HepG2 (cell line): ENCODE results near the gene ANKS3. TPM values are rescaled to one million over a fixed set of nuclear protein-coding genes. Genes with fewer than 3 reads are reported as not detected.
A peak's percentile ranks its signal among the peaks of the same experiment; 100 is the strongest.

Experiments
- CEBPB ChIP-seq: IDR thresholded peaks from 2 replicates; pipeline ENCODE4 v1.6.1; 2011; ENCODE audit warnings: low read depth, low read length, improper control_type of control experiment, borderline replicate concordance
- CREB1 ChIP-seq, 2 experiments: fragments of 450-650 bp in 1 of 2; IDR thresholded peaks; 2 replicates each; pipeline ENCODE4 v1.6.1; 2016 to 2017; ENCODE audit warnings: control low read depth in 1 of 2, mild to moderate bottlenecking in 1 of 2, missing compliant biosample characterization in 1 of 2, missing genetic modification characterization in 1 of 2
- ERF ChIP-seq: IDR thresholded peaks from 2 replicates; pipeline ENCODE4 v1.6.1; 2018; ENCODE audit warnings: missing biosample characterization, missing genetic modification reagents
- GLI4 ChIP-seq: sonication (generic); formaldehyde crosslinking; IDR thresholded peaks from 2 replicates; pipeline ENCODE4 v1.5.1; 2020; ENCODE audit warnings: missing genetic modification reagents, mild to moderate bottlenecking, moderate library complexity, borderline replicate concordance
- HNRNPUL1 ChIP-seq: fragments of 200-400 bp; formaldehyde crosslinking; IDR thresholded peaks from 2 replicates; pipeline ENCODE4 v1.6.1; 2017; ENCODE audit warnings: low read depth, mild to moderate bottlenecking, low read length, moderate library complexity
- ISX ChIP-seq: sonication (generic); formaldehyde crosslinking; conservative IDR thresholded peaks from 2 replicates; pipeline ENCODE4 v1.5.0; 2020; ENCODE audit warnings: missing genetic modification reagents
- LRRFIP1 ChIP-seq: sonication (generic); formaldehyde crosslinking; conservative IDR thresholded peaks from 2 replicates; pipeline ENCODE4 v1.4.0; 2020; ENCODE audit warnings: missing genetic modification reagents
- MAFF ChIP-seq: IDR thresholded peaks from 2 replicates; pipeline ENCODE4 v1.6.1; 2011; ENCODE audit warnings: low read depth, low read length, improper control_type of control experiment
- MIXL1 ChIP-seq: IDR thresholded peaks from 2 replicates; pipeline ENCODE4 v1.6.1; 2016
- NRL ChIP-seq: sonication (generic); formaldehyde crosslinking; IDR thresholded peaks from 2 replicates; pipeline ENCODE4 v1.5.0; 2020; ENCODE audit warnings: missing genetic modification reagents, mild to moderate bottlenecking, moderate library complexity, borderline replicate concordance
- RBM22 ChIP-seq: fragments of 200-400 bp; formaldehyde crosslinking; optimal IDR thresholded peaks from 2 replicates; pipeline ENCODE3; 2017; ENCODE audit warnings: mild to moderate bottlenecking, low read length, moderate library complexity
- RELA ChIP-seq: sonication (generic); formaldehyde crosslinking; IDR thresholded peaks from 2 replicates; pipeline ENCODE4 v1.4.0; 2020; ENCODE audit warnings: missing genetic modification reagents
- REPIN1 ChIP-seq: sonication (generic); formaldehyde crosslinking; IDR thresholded peaks from 2 replicates; pipeline ENCODE4 v1.8.0; 2022; ENCODE audit warnings: missing genetic modification reagents, low read depth, mild to moderate bottlenecking, borderline replicate concordance
- RFXANK ChIP-seq: IDR thresholded peaks from 2 replicates; pipeline ENCODE4 v1.6.1; 2016
- RXRA ChIP-seq: sonication (generic); formaldehyde crosslinking; IDR thresholded peaks from 2 replicates; pipeline ENCODE4 v1.5.1; 2020; ENCODE audit warnings: missing genetic modification reagents
- TCF12 ChIP-seq, 2 experiments: fragments of 450-650 bp in 1 of 2; sonication (generic) in 1 of 2; formaldehyde crosslinking in 1 of 2; IDR thresholded peaks; 2 replicates each; pipeline versions ENCODE4 v1.6.1 to v1.8.0; 2017 to 2022; ENCODE audit warnings: antibody characterized with exemption in 1 of 2, mild to moderate bottlenecking in 1 of 2, missing genetic modification reagents in 1 of 2, moderate library complexity in 1 of 2
- TEAD2 ChIP-seq: sonication (generic); formaldehyde crosslinking; IDR thresholded peaks from 2 replicates; pipeline ENCODE4 v1.9.0; 2021; ENCODE audit warnings: missing genetic modification reagents
- TERF1 ChIP-seq: sonication (generic); formaldehyde crosslinking; IDR thresholded peaks from 2 replicates; pipeline ENCODE4 v1.8.0; 2022; ENCODE audit warnings: mild to moderate bottlenecking, missing genetic modification reagents, moderate library complexity
- YY1 ChIP-seq: IDR thresholded peaks from 2 replicates; pipeline ENCODE4 v1.6.1; 2011; ENCODE audit warnings: low read length, low read depth, moderate library complexity, mild to moderate bottlenecking; ENCODE audit not compliant: insufficient read depth, insufficient replicate concordance
- ZNF121 ChIP-seq: sonication (generic); formaldehyde crosslinking; IDR thresholded peaks from 2 replicates; pipeline ENCODE4 v1.5.0; 2020; ENCODE audit warnings: mild to moderate bottlenecking, missing genetic modification reagents
- ZNF136 ChIP-seq: sonication (generic); formaldehyde crosslinking; IDR thresholded peaks from 2 replicates; pipeline ENCODE4 v1.8.1; 2022; ENCODE audit warnings: low read depth, mild to moderate bottlenecking, moderate library complexity, missing genetic modification reagents
- ZNF263 ChIP-seq: sonication (generic); formaldehyde crosslinking; IDR thresholded peaks from 2 replicates; pipeline ENCODE4 v1.4.0; 2020; ENCODE audit warnings: missing genetic modification reagents
- ZNF335 ChIP-seq: sonication (generic); formaldehyde crosslinking; IDR thresholded peaks from 2 replicates; pipeline ENCODE4 v1.4.0; 2020; ENCODE audit warnings: missing genetic modification reagents
- ZNF564 ChIP-seq: sonication (generic); formaldehyde crosslinking; IDR thresholded peaks from 2 replicates; pipeline ENCODE4 v1.8.1; 2023; ENCODE audit warnings: mild to moderate bottlenecking, missing genetic modification reagents
- ZNF580 ChIP-seq: IDR thresholded peaks from 2 replicates; pipeline ENCODE4 v1.6.1; 2016; ENCODE audit warnings: low read depth, borderline replicate concordance
- ZNF883 ChIP-seq: sonication (generic); formaldehyde crosslinking; IDR thresholded peaks from 2 replicates; pipeline ENCODE4 v1.5.1; 2020; ENCODE audit warnings: mild to moderate bottlenecking, missing genetic modification reagents; ENCODE audit errors: not compliant biosample characterization
- polyA plus RNA-seq, 8 experiments: library from polyadenylated mRNA; depleted of rRNA in 3 of 8; stranded (reverse) in 7 of 8; unstranded in 1 of 8; fragments of >200 nt; fragmentation: Illumina TruSeq in 4 of 8; extraction: Trizol in 4 of 8; gene quantifications; 2 replicates each; pipeline versions ENCODE4 v1.2.1 to v1.2.3, GENCODE V29; 2011 to 2016; ENCODE audit warnings: low read depth in 4 of 8, missing spikeins in 1 of 8, mixed read lengths in 1 of 8; ENCODE audit not compliant: insufficient read depth in 1 of 8
- total RNA-seq, 5 experiments: library from RNA; depleted of rRNA; stranded (reverse); fragments of >200 nt; fragmentation: Illumina TruSeq; extraction: Trizol; gene quantifications; 2 replicates each; pipeline ENCODE4 v1.2.3, GENCODE V29; 2016; ENCODE audit warnings: low read depth in 1 of 5

Gene ANKS3
- total and polyA plus RNA-seq, 2 of the 13 experiments (the other 11 are each of a cell fraction or from before 2014, with no cell fraction given), result 11.4 to 15.9 TPM

GRCh38 chr16:4766875-4767628 is 33.0 kb upstream of the ANKS3 start, which contains the start of gene ZNF500 (continued):
- TF ChIP-seq CEBPB (no peak; the same call in 1 of the 2 replicates), MIXL1 (peak; percentile 77), ZNF335 (CRISPR knock-in tag) (no peak), REPIN1 (CRISPR knock-in tag) (peak; percentile 21; the same call in 1 of the 2 replicates), ERF (CRISPR knock-in tag) (peak; percentile 91), ISX (CRISPR knock-in tag) (no peak), RELA (no peak), TEAD2 (no peak), NRL (CRISPR knock-in tag) (peak; percentile 31; the same call in 1 of the 2 replicates), CREB1 (IDR thresholded peaks at IDR 0.05) (peak; percentile 77), CREB1 (CRISPR knock-in tag; IDR thresholded peaks at IDR 0.05) (peak; percentile 70; the same call in 1 of the 2 replicates), ZNF263 (no peak), MAFF (no peak), ZNF564 (CRISPR knock-in tag) (peak; percentile 60; the same call in 1 of the 2 replicates), RXRA (CRISPR knock-in tag) (peak; percentile 72; the same call in 1 of the 2 replicates), TCF12 (IDR thresholded peaks at IDR 0.05) (no peak), TCF12 (CRISPR knock-in tag; IDR thresholded peaks at IDR 0.05) (0 out of 2 replicates have a peak, but pooled peaks have one; percentile 65), GLI4 (CRISPR knock-in tag) (no peak), ZNF580 (CRISPR knock-in tag) (peak; percentile 86; the same call in 1 of the 2 replicates), ZNF883 (CRISPR knock-in tag) (peak; percentile 71), YY1 (peak; percentile 74), LRRFIP1 (CRISPR knock-in tag) (no peak), ZNF136 (CRISPR knock-in tag) (no peak), TERF1 (CRISPR knock-in tag) (no peak), RBM22 (no peak), ZNF121 (CRISPR knock-in tag) (no peak), RFXANK (CRISPR knock-in tag) (no peak), HNRNPUL1 (no peak)
